ENCODE data around the gene TMEM52.

- TF ChIP-seq CTCF (IDR thresholded peaks at IDR 0.05) (no peak), POLR2A (IDR thresholded peaks at IDR 0.05) (no peak)
Measured at GRCh38 chr1:1881727-1882126, 37.4 kb downstream of the TMEM52 start.
